GM18873 (cell line): Measurements from ENCODE around the gene FARSB.

Experiments
- ATAC-seq: cut with Tn5 transposase; IDR thresholded peaks from one replicate; pipeline ENCODE4 v1.9.1; 2021; ENCODE audit warnings: mild to moderate bottlenecking, moderate library complexity, moderate number of reproducible peaks; ENCODE audit not compliant: unreplicated experiment, low FRiP score

Gene FARSB

DNA sequence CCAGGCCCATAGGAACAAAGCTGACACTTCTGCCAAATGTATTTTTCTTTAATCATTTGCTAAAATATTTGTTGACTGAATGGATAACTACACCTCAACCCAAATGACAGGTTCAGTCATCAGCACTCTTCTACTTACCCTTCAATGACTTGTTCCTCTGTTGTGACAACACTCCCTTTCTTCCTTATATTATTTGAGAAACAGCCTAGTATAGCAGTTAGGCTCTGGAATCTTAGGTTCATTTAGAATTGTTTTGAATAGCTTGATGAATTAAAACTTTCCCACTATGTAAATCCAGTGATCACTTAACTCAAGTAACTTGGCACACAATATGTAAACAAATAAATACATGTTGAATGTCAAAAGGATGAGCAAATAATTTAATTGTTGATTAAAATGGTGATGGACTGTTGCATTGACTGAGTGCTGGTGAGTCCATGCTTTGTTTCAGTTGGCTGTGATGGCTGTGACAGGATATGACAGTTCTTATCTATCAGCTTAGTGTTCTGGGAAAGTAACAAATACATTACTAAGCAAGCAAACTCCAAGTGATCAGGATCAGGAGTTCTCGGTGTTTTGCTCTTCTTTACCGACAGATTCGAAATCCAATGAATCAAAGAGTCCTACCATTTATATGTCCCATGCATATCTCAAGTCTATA is 12.7 kb upstream of the FARSB start:
- no peak for ATAC-seq

DNA sequence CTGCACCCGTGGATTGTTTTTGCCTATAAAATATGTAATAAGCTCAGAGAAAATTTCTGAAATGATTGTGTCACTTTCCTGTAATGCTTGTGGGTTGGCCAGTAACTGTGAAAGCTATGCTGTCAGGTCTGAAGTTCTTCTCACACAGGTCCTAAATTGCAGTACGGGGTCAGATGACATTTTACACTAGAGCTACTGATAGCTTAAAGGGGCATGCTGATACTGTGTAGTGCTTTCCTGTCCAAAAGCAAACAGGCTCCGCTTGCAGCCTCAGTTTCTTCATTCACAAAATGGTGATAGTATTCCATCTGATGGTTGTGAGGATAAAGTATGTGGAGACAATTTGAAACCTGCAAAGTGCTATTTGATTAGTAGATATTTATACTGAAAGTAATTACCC is 7.6 kb upstream of the FARSB start:
- no peak for ATAC-seq

DNA sequence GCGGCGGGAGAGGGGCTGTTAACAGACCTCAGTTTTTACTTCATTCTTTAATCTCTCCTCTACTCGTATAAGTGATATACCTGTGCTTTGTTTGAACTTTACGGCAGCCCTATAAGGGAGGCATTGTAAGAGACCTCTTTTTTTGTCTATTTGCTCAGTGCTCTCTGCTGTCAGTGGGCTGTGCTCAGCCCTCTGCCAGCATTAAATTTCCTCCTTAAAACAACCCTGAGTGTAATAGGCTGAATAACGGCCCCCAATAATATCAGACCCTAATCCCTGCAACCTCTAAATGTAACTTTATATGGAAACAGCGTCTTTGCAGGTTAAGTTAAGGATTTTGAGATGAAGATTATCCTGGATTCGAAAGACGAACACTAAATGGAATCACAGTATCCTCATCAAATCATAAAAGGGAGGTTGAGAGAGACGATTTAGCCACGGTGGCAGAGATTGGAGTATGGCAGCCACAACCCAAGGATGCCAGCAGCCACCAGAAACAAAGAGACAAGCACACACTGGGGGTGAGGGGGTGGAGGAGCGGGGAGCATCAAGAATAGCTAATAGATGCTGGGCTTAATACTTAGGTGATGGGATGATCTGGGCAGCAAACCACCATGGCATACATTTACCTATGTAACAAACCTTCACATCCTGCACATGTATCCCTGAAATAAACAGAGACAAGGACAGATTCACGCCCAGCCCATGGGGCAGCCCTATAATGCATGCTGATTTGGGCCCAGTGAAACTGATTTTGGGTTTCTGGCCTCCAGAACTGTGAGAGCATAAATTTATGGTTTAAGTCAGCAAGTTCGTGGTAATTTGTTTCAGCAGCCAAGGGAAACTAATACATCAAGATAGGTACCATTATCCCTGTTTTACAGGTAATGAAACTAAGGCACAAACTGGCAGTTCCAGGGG is 894 bp upstream of the FARSB start:
- peak; percentile 26 for ATAC-seq

DNA sequence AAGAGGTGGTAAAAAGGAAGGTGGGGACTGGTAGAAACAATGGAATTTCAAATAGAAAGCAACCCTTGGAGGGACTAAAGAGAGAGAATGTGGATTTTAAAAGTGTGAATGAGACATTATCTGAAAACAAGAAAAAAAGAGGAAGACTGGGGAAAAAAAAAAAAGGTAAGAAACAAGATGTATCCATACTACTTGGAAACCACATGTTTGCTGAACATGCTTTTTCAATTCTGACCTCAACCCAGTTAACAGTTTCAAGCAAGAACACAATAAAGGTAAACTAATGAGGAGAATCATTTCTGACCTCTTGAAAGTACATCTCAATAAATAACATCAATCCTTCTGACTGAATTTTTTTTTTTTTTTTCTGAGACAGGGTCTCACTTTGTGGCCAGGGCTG is 2.6 kb downstream of the FARSB start:
- no peak for ATAC-seq

DNA sequence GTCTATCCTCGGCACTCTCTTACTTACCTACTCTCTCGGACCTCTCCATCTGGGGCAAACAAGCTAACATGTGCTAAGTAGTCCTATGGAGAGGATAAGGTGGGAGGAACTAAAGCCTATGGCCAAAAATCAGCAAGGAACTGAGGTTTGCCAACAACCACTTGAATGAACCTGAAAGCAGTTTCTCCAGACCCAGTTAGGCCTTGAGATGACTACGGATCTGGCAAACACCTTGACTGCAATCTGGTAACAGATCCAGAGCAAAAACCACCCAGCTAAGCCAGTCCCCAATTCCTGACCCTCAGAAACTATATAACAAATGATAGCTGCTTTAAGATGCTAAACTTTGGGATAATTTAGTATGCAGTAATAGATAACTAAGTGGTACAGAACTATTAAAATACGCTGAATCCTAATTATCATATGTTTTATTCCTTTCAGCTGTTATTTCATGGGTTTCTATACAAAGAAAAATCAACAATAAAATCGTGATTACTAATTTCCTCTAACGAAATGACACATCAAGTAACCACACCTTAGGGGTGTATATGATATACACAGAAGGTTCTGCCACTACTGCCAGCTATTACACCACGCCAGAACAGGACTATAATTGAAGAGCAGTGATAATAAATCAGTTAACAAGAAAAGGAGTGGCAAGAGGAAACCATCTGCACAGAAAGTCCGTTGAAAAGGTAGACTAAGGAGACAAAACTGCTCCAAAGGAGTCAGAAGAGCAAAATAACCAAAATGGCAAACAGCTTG is 3.2 kb downstream of the FARSB start:
- ATAC-seq: no peak

DNA sequence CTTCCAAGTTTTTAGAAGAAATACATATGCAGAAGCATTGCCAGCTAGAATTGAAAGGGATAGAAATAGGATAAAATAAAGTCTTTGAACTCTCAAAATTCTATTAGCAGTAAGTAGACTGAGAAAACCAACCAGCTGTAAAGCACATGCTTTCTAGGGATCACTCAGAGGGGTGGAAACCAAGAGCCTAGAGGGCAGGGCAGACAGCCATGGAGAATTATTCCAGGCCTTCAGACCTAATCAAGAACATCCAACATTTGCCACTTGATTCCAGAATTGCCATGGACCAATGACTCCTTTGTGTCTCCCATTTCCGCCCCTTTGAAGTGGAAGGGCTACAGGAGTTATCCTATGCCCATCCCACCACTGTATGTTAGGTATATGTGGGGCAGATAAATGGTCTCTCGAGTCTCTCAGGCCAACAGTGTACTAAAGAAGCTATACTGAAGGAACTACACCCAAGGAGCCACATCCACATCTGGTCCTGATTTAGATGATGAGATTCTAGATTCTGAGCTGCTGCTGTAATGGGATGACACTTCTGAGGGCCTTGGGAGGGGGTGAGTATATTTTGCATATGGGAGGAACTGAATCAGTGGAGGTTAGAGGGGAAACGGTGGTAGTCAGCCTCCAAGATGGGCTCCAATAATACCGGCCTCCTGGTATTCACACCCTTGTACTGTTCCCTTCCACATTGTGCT is 4.0 kb downstream of the FARSB start:
- no peak for ATAC-seq

DNA sequence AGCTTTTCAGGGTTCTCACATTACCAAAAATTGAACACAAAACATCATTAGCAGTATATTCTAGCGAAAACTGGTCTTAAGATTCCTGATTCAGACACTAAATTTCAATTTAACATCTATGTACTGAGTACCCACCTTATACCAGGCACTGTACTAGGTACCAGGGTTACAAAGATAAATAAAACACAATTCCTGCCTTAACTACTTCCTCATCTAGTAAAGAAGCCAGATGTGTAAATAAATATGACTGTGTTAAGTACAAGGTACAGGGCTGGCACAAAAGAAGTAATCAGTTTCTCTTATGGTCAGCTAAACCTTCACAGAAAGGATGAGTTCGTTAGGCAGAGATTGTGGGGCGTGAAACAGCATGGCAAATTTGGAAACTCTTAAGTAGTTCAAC is 6.1 kb downstream of the FARSB start:
- ATAC-seq: no peak

DNA sequence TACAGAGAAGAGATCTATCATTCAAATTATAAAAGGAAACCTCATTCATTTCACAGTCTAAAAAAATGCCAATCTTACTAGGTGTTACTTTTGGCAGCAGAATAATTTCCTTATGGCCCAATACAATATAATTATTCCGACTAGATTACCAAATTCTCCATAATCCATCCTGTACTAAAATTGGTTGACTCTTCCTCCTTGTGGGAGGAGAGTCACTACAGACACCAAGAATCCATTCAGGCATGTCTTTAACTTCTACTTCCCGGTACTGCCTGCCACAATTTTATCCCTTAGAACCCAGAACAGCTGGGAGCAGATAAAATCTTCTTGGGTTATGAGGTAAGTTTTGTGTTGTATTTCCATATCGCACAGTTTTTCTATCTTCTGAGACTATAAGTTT is 9.9 kb downstream of the FARSB start:
- ATAC-seq: no peak

DNA sequence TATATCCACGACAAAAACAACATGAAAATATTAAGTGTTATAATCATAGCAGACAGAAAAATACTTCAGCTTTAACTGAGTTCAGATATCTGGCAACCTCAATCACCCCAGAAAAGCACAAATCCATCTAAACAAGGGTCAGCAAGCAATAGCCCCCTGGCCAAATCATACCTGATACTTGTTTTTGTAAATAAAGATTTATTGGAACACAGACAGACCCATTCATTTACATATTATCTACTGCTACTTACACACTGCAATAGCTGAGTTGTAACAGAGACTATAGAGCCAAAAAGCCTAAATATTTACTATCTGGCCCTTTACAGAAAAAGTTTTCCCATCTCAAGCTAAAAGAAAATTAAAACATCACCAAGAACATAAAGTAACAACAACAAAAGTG is 12.8 kb downstream of the FARSB start:
- ATAC-seq: no peak

DNA sequence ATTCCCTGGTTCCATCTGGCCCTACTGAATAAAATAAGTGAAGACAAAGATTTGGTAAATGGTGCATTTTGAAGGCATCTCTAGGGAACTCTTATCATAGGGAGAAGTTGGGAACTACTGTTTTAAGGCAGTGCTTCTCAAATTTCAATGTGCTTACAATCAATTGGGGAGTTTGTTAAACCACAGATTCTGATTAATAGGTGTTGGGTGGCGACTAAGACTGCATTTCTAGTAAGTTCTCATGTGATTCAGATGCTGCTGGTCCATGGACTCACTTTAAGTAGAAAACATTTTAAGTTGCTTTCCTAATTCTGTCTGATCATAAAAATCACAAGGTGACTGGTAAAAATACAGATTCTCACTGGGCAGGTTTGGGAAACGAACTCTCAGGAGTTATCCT is 14.6 kb downstream of the FARSB start:
- no peak for ATAC-seq

DNA sequence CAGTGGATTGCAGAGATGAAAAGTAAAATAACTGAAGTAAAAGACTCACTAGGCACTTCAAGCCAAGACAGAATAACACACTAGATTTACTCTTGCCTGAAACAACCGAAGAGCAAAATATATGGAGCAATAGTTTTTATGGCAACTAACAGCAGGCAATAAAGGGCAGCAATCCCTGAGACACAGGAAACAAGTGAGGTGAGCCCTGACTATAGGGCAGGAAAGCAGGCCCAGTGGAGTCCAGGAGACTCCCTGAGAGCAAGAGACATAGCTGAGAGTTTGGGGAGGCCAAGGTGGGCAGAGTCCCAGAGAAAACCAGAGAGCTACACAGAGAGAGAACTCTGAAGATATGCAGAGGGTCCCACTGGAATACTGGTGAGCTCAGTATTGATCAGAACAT is 18.8 kb downstream of the FARSB start:
- ATAC-seq: no peak

DNA sequence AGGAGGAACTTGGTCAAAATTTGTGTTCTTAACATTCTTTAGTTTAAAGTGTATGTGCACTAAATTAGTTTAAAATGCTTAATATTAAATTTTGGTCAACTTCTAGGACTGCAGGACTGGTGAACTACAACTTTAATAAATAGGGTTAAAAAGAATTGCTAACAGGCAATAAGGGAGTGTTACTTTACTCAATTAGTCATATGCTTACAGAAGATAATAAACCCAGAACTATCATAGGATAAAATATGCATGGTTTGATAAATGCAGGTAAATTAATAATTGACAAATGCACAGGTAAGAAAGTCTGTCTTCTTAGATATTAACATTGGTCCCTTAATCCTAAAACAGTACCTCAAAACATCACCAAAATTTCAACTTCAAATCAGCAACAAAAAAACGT is 20.6 kb downstream of the FARSB start:
- ATAC-seq: no peak

DNA sequence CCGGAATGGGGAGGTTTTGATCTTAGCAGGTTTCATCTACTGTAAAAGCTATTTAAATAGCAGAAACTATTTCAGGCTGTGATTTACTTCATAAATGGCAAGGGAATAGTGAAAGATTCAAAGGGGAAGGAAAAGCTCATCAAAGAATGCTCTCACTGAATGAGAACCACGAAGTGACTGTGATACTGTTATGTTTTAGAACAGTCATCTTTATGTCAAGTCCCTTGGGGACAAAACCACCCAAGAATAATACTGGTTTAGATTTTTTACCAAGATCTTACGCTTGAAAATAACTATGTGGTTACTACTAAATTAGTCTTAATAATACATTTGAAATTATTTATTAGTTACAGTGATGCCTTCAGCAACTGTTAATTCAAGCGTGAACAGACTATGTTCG is 28.1 kb downstream of the FARSB start:
- no peak for ATAC-seq

DNA sequence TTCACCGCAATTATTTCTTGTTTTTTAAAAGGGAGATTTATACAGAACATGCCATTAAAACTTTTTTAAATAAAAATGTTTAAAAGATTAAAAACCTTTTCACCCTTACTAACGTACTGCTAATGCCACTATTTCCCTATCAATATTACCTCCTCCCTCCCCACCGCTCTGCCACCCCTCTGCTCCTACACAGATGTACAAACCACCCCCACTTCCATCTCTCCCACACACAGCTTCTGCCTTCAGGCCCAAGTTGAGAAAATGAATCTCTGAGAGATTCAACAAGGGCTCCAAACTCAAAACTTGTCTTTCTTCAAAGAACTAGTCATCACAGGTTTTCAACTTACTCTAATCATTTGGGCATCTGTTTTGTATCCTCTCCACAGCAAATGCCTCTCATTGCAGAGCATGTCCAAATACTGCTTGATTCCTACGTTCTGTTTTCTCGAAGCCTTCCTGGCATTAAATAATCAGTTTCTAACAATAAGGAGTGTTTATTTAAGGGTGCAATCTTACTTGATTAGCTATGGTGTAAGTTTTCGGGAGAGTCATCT is 32.1 kb downstream of the FARSB start:
- no peak for ATAC-seq

DNA sequence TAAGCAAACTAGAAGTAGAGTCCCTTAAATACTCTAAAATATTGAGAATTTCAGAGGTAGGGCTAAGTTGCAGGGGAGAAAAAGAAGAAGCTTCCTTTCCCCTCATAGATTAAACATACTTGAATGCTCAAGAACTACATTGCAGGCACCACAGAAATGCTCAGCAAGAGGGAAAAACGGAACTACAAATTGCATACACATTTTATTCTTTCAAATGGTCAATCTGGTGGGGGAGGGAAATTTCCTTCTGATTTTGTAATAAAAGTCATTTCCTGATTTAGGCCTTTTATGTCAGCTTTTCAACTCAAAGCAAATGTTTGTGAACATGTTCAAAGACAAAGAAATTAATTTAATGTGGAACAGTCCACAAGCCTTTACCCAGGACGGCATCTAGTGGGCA is 33.0 kb downstream of the FARSB start:
- ATAC-seq: no peak

DNA sequence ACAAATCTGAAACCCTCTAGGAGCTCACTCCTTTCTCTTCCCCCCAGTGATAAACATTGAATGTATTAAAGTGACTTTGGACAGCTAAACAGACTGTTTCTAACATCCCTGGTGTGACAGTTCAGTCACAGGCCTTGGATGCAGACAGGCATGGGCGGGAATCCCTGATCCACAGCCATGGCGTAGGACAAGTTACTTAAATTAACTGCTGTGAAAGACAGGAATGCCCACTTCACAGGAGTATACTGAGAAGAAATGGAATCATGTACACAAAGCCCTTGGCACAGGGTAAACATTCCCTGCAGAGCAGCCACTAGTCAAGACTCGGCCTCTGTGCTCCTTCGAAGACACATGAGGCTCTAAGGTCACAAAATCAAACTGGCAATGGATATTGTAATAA is 34.0 kb downstream of the FARSB start:
- no peak for ATAC-seq

DNA sequence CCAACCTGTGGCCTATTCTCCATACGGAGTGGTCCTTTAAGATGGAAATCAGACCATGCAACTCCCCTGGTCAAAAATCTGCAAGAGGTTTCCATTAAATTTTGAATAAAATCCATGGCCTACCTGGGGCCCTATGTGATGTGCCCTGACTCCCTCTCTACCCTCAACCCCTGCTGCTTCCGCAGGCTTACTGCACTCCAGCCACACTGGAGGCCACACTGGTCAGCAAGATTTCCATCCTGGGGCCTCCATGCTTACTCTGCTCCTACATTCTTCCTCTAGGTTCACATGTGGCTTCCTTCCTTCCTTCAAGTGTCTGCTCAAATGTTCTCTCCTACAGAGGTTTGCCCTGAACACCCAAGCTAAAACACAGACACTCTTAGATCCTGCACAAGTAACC is 40.6 kb downstream of the FARSB start:
- ATAC-seq: no peak

DNA sequence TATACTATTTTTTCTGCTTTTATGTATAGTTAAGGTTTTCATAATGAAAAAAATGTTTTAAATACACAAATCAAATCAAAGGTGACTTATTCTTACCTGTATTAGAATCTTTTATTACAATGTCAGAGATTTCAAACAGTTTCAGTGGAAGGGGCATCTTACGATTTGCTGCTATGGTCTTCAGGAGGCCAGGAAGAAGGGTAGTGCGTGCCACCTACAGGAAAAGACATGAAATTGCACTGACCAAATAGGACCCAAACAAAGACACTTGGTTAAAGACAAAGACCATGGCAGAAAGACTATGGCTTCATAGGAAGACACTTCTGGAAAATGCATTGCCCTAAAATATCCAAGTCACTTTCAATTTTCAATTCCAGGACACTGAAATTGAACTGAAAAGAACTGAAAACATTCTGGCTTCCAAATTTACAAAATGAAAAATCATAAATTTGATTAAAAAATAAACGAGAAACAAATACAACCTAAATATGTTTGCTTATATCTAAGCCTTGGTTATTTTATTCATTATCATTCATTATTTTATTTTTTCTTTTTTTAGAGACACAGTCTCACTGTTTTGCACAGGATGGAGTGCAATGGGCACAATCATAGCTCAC is 42.1 kb downstream of the FARSB start:
- ATAC-seq: peak; percentile 82

DNA sequence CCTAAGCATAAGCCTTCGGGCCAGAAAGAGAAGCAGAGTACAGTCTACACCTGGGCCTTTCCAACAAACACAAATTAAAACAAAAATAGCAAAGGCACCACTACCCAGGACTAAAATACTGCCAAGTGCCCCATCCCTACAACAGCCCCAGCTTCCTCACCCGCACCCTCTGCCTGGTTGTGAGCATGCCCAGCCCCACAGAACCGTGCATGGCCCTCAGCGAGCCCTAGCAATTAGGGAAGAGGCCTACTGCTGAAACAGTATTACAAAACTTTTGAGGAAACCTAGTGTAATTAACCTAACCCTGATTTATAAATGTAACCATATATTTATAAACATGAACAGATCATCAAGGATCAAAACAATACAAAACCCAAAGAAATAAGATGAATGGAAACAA is 44.2 kb downstream of the FARSB start:
- ATAC-seq: no peak

DNA sequence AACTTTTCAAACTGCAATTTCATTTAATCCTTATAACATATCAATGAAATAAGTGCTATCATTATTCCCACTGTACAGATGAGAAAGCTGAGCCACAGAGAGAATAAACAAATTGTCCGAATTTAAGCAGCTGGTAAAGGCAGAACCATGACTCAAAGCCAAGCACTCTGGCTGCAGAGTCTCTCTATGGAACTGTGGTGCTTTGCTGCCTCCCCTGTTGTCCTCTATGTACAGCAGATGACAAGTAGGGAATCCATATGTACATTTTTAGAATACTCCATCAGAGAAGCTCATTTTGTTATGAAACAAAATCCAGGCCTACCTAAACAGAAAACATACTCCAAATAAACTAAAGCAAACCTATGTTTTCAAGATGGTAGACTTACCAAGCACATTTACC is 45.1 kb downstream of the FARSB start:
- ATAC-seq: no peak
